Trophoblast cell (in vitro differentiated cells and primary cell): ENCODE data around the gene SYNE2.

Experiments used
- DNase-seq, 2 donors: peaks; one replicate each; pipeline ENCODE4 v3.0.0-alpha.2; 2016
- H2AFZ ChIP-seq: 2 replicates; pipeline ENCODE4 v1.6.1; 2013; ENCODE audit warnings: low read length, moderate library complexity, mild to moderate bottlenecking; ENCODE audit not compliant: insufficient read depth, poor library complexity
- H2AK5ac ChIP-seq: 2 replicates; pipeline ENCODE4 v1.6.1; 2013; ENCODE audit warnings: mild to moderate bottlenecking, low read length
- H2BK120ac ChIP-seq: 2 replicates; pipeline ENCODE4 v1.6.1; 2013; ENCODE audit warnings: low read length, mild to moderate bottlenecking, moderate library complexity; ENCODE audit not compliant: insufficient read depth, poor library complexity
- H2BK12ac ChIP-seq: 2 replicates; pipeline ENCODE4 v1.6.1; 2013; ENCODE audit warnings: mild to moderate bottlenecking, low read length, moderate library complexity
- H2BK5ac ChIP-seq: 2 replicates; pipeline ENCODE4 v1.6.1; 2013; ENCODE audit warnings: low read length, low read depth, moderate library complexity, mild to moderate bottlenecking; ENCODE audit not compliant: poor library complexity
- H3K14ac ChIP-seq: 2 replicates; pipeline ENCODE4 v1.6.1; 2013; ENCODE audit warnings: mild to moderate bottlenecking, low read length
- H3K18ac ChIP-seq: 2 replicates; pipeline ENCODE4 v1.6.1; 2013; ENCODE audit warnings: mild to moderate bottlenecking, low read length
- H3K23ac ChIP-seq: 2 replicates; pipeline ENCODE4 v1.6.1; 2013; ENCODE audit warnings: low read length
- H3K27ac ChIP-seq: 2 replicates; pipeline ENCODE4 v1.5.1; 2013; ENCODE audit warnings: low read depth, mild to moderate bottlenecking, inconsistent platforms, low read length, moderate library complexity
- H3K27me3 ChIP-seq: 2 replicates; pipeline ENCODE4 v1.6.1; 2013; ENCODE audit warnings: inconsistent platforms, mild to moderate bottlenecking, low read length, moderate library complexity; ENCODE audit not compliant: insufficient read depth
- H3K36me3 ChIP-seq, 2 experiments: 1 replicate in 1 of 2; 2 replicates in 1 of 2; pipeline ENCODE4 v1.6.1; 2013; ENCODE audit warnings: low read length in 2 of 2, mild to moderate bottlenecking in 2 of 2, moderate library complexity in 1 of 2; ENCODE audit not compliant: insufficient read depth in 2 of 2, control insufficient read depth in 1 of 2
- H3K4ac ChIP-seq: 2 replicates; pipeline ENCODE4 v1.6.1; 2013; ENCODE audit warnings: low read depth, mild to moderate bottlenecking, low read length, moderate library complexity
- H3K4me1 ChIP-seq, 2 experiments: 1 replicate in 1 of 2; 2 replicates in 1 of 2; pipeline ENCODE4 v1.6.1; 2013; ENCODE audit warnings: low read length in 2 of 2, mild to moderate bottlenecking in 2 of 2, moderate library complexity in 1 of 2; ENCODE audit not compliant: insufficient read depth in 2 of 2, control insufficient read depth in 1 of 2
- H3K4me2 ChIP-seq: 2 replicates; pipeline ENCODE4 v1.6.1; 2013; ENCODE audit warnings: inconsistent platforms, mild to moderate bottlenecking, low read length, moderate library complexity
- H3K4me3 ChIP-seq: 2 replicates; pipeline ENCODE4 v1.5.1; 2013; ENCODE audit warnings: mild to moderate bottlenecking, low read depth, low read length, inconsistent platforms
- H3K79me1 ChIP-seq: one replicate; pipeline ENCODE4 v1.6.1; 2013; ENCODE audit warnings: low read length
- H3K79me2 ChIP-seq: 2 replicates; pipeline ENCODE4 v1.6.1; 2013; ENCODE audit warnings: low read length, mild to moderate bottlenecking; ENCODE audit not compliant: control insufficient read depth, insufficient read depth, poor library complexity
- H3K9ac ChIP-seq: 2 replicates; pipeline ENCODE4 v1.6.1; 2013; ENCODE audit warnings: mild to moderate bottlenecking, low read length
- H3K9me3 ChIP-seq: 2 replicates; pipeline ENCODE4 v1.6.1; 2013; ENCODE audit warnings: low read depth, mild to moderate bottlenecking, control low read depth, inconsistent platforms, low read length; ENCODE audit not compliant: insufficient read depth
- H4K12ac ChIP-seq: 2 replicates; pipeline ENCODE4 v1.6.1; 2013; ENCODE audit warnings: low read depth, mild to moderate bottlenecking, low read length, moderate library complexity
- H4K8ac ChIP-seq: 2 replicates; pipeline ENCODE4 v1.6.1; 2013; ENCODE audit warnings: low read depth, mild to moderate bottlenecking, low read length, moderate library complexity
- H4K91ac ChIP-seq: one replicate; pipeline ENCODE4 v1.6.1; 2013; ENCODE audit warnings: low read depth, mild to moderate bottlenecking, low read length, moderate library complexity
- WGBS: extraction: QIAGEN DNeasy Blood & Tissue Kit; methylation state at CpG from one replicate; pipeline ENCODE4 v1.1.7; 2013; ENCODE audit warnings: missing lambda C conversion rate; ENCODE audit not compliant: insufficient read length, insufficient coverage; ENCODE audit errors: extremely low coverage; 5-methylcytosine and 5-hydroxymethylcytosine counted together

SYNE2 gene

GRCh38 chr14:63974176-63974575, 121.4 kb downstream of the SYNE2 start:
- no CpG with 5 or more reads among the region's 5 CpGs for WGBS
- Histone ChIP-seq H3K14ac (no peak overlapping the region), H3K23ac (no peak overlapping the region), H3K9me3 (no peaks in the 10 kb centered on the region), H3K27me3 (no peaks in the 10 kb centered on the region), H3K79me2 (no peaks in the 10 kb centered on the region), H4K91ac (no peak overlapping the region), H3K36me3 (peaks cover 2 to 5% of the 10 kb centered on the region in 2 experiments), H3K4me2 (no peak overlapping the region), H2BK120ac (no peak overlapping the region), H2AFZ (no peak overlapping the region), H3K18ac (no peak overlapping the region), H2BK5ac (no peak overlapping the region), H2AK5ac (no peak overlapping the region), H3K79me1 (no peaks in the 10 kb centered on the region), H4K8ac (no peak overlapping the region), H4K12ac (no peak overlapping the region), H3K4me3 (no peak overlapping the region), H2BK12ac (no peak overlapping the region), H3K9ac (no peak overlapping the region), H3K4ac (no peak overlapping the region), H3K27ac (no peak overlapping the region), H3K4me1 (no peaks in the 10 kb centered on the region)
- DNase-seq = no peak

GRCh38 chr14:63981569-63981968, 128.8 kb downstream of the SYNE2 start:
- Histone ChIP-seq H3K79me2 (no peaks in the 10 kb centered on the region), H3K18ac (no peak overlapping the region)

DNA sequence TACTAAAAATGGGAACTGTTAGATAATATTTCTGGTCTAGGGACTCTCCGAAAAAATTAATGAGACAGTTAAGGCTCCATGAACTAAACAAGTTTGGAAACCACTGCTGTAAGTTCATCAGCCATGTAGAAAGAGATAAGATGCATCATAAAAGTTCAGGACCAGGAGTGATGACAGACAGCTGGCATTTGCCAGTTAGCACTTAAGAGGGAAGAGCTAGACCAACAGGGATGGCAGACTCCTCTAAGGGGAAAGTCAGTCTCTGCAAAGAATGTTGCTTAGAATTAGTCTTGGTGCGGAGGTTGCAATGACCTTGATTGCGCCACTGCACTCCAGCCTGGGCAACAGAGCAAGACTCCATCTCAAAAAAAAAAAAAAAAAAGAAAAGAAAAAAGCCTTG, 129.4 kb downstream of the SYNE2 start:
- Histone ChIP-seq H3K9me3 (no peaks in the 10 kb centered on the region), H3K4ac (no peak overlapping the region), H3K18ac (no peak overlapping the region), H3K27ac (no peak overlapping the region), H3K9ac (no peak overlapping the region), H2BK5ac (no peak overlapping the region), H3K14ac (no peak overlapping the region), H4K8ac (no peak overlapping the region), H3K4me1 (no peaks in the 10 kb centered on the region), H3K4me3 (no peak overlapping the region), H3K79me1 (no peaks in the 10 kb centered on the region), H2BK120ac (no peak overlapping the region), H3K27me3 (no peaks in the 10 kb centered on the region), H2AK5ac (no peak overlapping the region), H2AFZ (no peak overlapping the region), H3K79me2 (no peaks in the 10 kb centered on the region), H4K12ac (no peak overlapping the region), H2BK12ac (no peak overlapping the region), H4K91ac (no peak overlapping the region), H3K36me3 (peaks cover 4 to 6% of the 10 kb centered on the region in 2 experiments), H3K23ac (no peak overlapping the region), H3K4me2 (no peak overlapping the region)
- WGBS = no CpG with 5 or more reads among the region's 3 CpGs
- no peak for DNase-seq

More at GRCh38 chr14:63981569-63981968, 128.8 kb downstream of the SYNE2 start:
- no peak overlapping the region for H4K12ac ChIP-seq
- H3K27ac ChIP-seq = no peak overlapping the region
- no peak overlapping the region for H3K4me2 ChIP-seq
- H3K9me3 ChIP-seq = no peaks in the 10 kb centered on the region
- no peak overlapping the region for H3K9ac ChIP-seq
- H3K27me3 ChIP-seq = no peaks in the 10 kb centered on the region
- H3K4me3 ChIP-seq = no peak overlapping the region
- H3K4me1 ChIP-seq = no peaks in the 10 kb centered on the region
- no peak overlapping the region for H4K8ac ChIP-seq
- H3K79me1 ChIP-seq = no peaks in the 10 kb centered on the region
- peaks cover 4 to 6% of the 10 kb centered on the region in 2 experiments for H3K36me3 ChIP-seq
- 100% methylated on average over 1 of the region's 4 CpGs for WGBS
- no peak overlapping the region for H2BK5ac ChIP-seq
- no peak overlapping the region for H2AFZ ChIP-seq
- H2BK120ac ChIP-seq = no peak overlapping the region
- H3K4ac ChIP-seq = no peak overlapping the region
- H2BK12ac ChIP-seq = no peak overlapping the region
- H2AK5ac ChIP-seq = no peak overlapping the region
- DNase-seq = no peak
- no peak overlapping the region for H4K91ac ChIP-seq
- H3K23ac ChIP-seq = no peak overlapping the region
- no peak overlapping the region for H3K14ac ChIP-seq

- Histone ChIP-seq H3K4me3 (no peak overlapping the region), H2BK5ac (no peak overlapping the region), H3K4me2 (no peak overlapping the region), H2BK120ac (no peak overlapping the region), H3K27ac (no peak overlapping the region), H3K4me1 (no peaks in the 10 kb centered on the region), H2AFZ (no peak overlapping the region), H3K4ac (no peak overlapping the region), H4K12ac (no peak overlapping the region), H3K23ac (no peak overlapping the region), H3K18ac (no peak overlapping the region), H3K9ac (no peak overlapping the region), H4K8ac (no peak overlapping the region), H3K79me2 (no peaks in the 10 kb centered on the region), H2AK5ac (no peak overlapping the region), H3K79me1 (no peaks in the 10 kb centered on the region), H2BK12ac (no peak overlapping the region), H4K91ac (no peak overlapping the region), H3K9me3 (no peaks in the 10 kb centered on the region), H3K14ac (no peak overlapping the region), H3K36me3 (peaks cover 4 to 6% of the 10 kb centered on the region in 2 experiments), H3K27me3 (no peaks in the 10 kb centered on the region)
- no peak for DNase-seq
- WGBS = no CpG with 5 or more reads among the region's 3 CpGs
Observed at GRCh38 chr14:63982629-63983028, 129.8 kb downstream of the SYNE2 start.
